Fibroblast of villous mesenchyme (primary cell): Measurements from ENCODE around the gene CCBE1. TPM values are rescaled to one million over a fixed set of nuclear protein-coding genes. Genes with fewer than 3 reads are reported as not detected.

ENCODE experiments used
- DNase-seq: peaks from one replicate; pipeline ENCODE4 v3.0.0-alpha.2; 2010; ENCODE audit warnings: low read depth
- H3K4me3 ChIP-seq: 2 replicates; pipeline ENCODE4 v1.5.1; 2011; ENCODE audit warnings: low read depth, mild to moderate bottlenecking, low read length
- CTCF ChIP-seq: IDR thresholded peaks from 2 replicates; pipeline ENCODE4 v1.5.1; 2012; ENCODE audit warnings: low read depth, mild to moderate bottlenecking, low read length; ENCODE audit not compliant: insufficient read depth
- total RNA-seq: library from RNA; depleted of rRNA; stranded (reverse); fragments of >200 nt; gene quantifications from 2 replicates; pipeline ENCODE4 v1.2.3, GENCODE V29; 2012

CCBE1 gene
- total RNA-seq, 1 donor: 10.4 TPM

- no peak for DNase-seq
- no peak overlapping the region for H3K4me3 ChIP-seq
- TF ChIP-seq CTCF: no peak
These were observed 117.7 kb downstream of the CCBE1 start for GRCh38 chr18:59579509-59579908.

- DNase-seq: no peak
- TF ChIP-seq CTCF: no peak
These were observed 119.9 kb downstream of the CCBE1 start for GRCh38 chr18:59577386-59577655.

GRCh38 chr18:59576541-59577385, 120.5 kb downstream of the CCBE1 start:
- no peak overlapping the region for H3K4me3 ChIP-seq
- no peak for DNase-seq
- TF ChIP-seq CTCF: no peak

More at GRCh38 chr18:59577386-59577655, 119.9 kb downstream of the CCBE1 start:
- no peak overlapping the region for H3K4me3 ChIP-seq

GRCh38 chr18:59575995-59576394, 121.2 kb downstream of the CCBE1 start:
- TF ChIP-seq CTCF: no peak
- no peak overlapping the region for H3K4me3 ChIP-seq
- DNase-seq: no peak

- no peak overlapping the region for H3K4me3 ChIP-seq
- no peak for DNase-seq
- TF ChIP-seq CTCF: no peak
These were observed 123.3 kb downstream of the CCBE1 start for GRCh38 chr18:59573962-59574361.

GRCh38 chr18:59571902-59572301, 125.3 kb downstream of the CCBE1 start:
- no peak for DNase-seq
- TF ChIP-seq CTCF: no peak
- no peak overlapping the region for H3K4me3 ChIP-seq

- DNase-seq: no peak
- no peak for TF ChIP-seq CTCF
- H3K4me3 ChIP-seq: no peak overlapping the region
These were observed 126.4 kb downstream of the CCBE1 start for GRCh38 chr18:59570796-59571195.
